SK-N-SH treated with all-trans-retinoic acid at 6 μM for 48 hours (cell line): ENCODE measurements around the gene CAMK4.

Experiments used
- ARNTL ChIP-seq: fragments of 450-650 bp; formaldehyde crosslinking; IDR thresholded peaks from 2 replicates; pipeline ENCODE4 v1.5.0; 2020; ENCODE audit warnings: low read depth, mild to moderate bottlenecking, moderate library complexity, borderline replicate concordance
- GLIS3 ChIP-seq: fragments of 250-450 bp; sonication (Bioruptor Pico); IDR thresholded peaks from 2 replicates; pipeline ENCODE4 v1.5.0; 2020; ENCODE audit warnings: mild to moderate bottlenecking, moderate library complexity
- RARB ChIP-seq: fragments of 250-450 bp; sonication (Bioruptor Pico); IDR thresholded peaks from 2 replicates; pipeline ENCODE4 v1.8.0; 2021; ENCODE audit warnings: mild to moderate bottlenecking, moderate library complexity
- TOX ChIP-seq: fragments of 250-450 bp; sonication (Bioruptor Pico); IDR thresholded peaks from 2 replicates; pipeline ENCODE4 v1.8.0; 2021; ENCODE audit warnings: mild to moderate bottlenecking, moderate library complexity, borderline replicate concordance
- ZC3H10 ChIP-seq: fragments of 250-450 bp; sonication (Bioruptor Pico); IDR thresholded peaks from 2 replicates; pipeline ENCODE4 v1.5.1; 2021; ENCODE audit warnings: mild to moderate bottlenecking, moderate library complexity
- ZFP30 ChIP-seq: fragments of 450-650 bp; formaldehyde crosslinking; IDR thresholded peaks from 2 replicates; pipeline ENCODE4 v1.5.0; 2022; ENCODE audit warnings: mild to moderate bottlenecking, moderate library complexity
- ZNF565 ChIP-seq: fragments of 450-650 bp; formaldehyde crosslinking; conservative IDR thresholded peaks from 2 replicates; pipeline ENCODE4 v1.5.0; 2020; ENCODE audit warnings: low read depth, mild to moderate bottlenecking, moderate library complexity
- ZNF70 ChIP-seq: fragments of 450-650 bp; formaldehyde crosslinking; IDR thresholded peaks from 2 replicates; pipeline ENCODE4 v1.5.0; 2020; ENCODE audit warnings: mild to moderate bottlenecking, moderate library complexity
- TF ChIP-seq, protein P1 (sequence below): fragments of 250-450 bp; sonication (Bioruptor Pico); IDR thresholded peaks from 2 replicates; pipeline ENCODE4 v1.8.0; 2021; ENCODE audit warnings: low read depth, mild to moderate bottlenecking, moderate library complexity, borderline replicate concordance
- TF ChIP-seq, protein P2 (sequence below): fragments of 250-450 bp; sonication (Bioruptor Pico); IDR thresholded peaks from 2 replicates; pipeline ENCODE4 v1.5.1; 2021; ENCODE audit warnings: mild to moderate bottlenecking, moderate library complexity

DNA sequence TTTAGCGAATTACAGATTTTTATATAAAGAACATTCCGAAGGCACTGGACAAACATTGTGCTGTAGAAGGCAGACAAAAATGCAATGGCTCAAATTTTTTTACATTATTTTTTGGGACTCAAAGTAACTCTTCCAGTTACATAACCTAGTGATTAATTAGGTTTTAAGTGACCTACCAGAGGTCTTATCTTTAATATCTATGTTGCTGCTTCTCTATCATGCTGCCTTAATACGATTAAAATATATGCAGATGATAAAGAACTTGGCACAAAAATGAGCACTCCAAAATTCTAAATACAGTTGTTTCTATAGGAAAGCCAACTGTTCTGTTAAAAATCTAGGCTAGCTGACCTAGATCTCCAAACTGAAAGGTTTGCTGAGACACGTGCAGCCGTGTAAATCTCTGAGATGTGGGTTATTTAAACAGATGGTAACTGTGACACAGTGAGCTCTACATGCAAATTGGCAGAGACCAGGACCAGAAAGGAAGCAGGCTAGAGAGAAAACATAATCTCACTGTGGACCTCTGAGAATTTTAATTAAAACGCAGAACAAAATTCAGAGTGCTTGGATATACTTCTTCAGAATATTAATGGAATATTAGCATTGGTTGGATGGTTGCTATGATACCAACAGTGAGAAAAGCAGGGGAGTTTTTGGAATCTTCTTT is 56.2 kb downstream of the CAMK4 start:
- TF ChIP-seq RARB = no peak
- no peak for TF ChIP-seq ZC3H10 (CRISPR knock-in tag)
- TF ChIP-seq, protein P1, sequence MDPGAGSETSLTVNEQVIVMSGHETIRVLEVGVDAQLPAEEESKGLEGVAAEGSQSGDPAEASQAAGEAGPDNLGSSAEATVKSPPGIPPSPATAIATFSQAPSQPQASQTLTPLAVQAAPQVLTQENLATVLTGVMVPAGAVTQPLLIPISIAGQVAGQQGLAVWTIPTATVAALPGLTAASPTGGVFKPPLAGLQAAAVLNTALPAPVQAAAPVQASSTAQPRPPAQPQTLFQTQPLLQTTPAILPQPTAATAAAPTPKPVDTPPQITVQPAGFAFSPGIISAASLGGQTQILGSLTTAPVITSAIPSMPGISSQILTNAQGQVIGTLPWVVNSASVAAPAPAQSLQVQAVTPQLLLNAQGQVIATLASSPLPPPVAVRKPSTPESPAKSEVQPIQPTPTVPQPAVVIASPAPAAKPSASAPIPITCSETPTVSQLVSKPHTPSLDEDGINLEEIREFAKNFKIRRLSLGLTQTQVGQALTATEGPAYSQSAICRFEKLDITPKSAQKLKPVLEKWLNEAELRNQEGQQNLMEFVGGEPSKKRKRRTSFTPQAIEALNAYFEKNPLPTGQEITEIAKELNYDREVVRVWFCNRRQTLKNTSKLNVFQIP (CRISPR knock-in tag) = no peak
- TF ChIP-seq, protein P2, sequence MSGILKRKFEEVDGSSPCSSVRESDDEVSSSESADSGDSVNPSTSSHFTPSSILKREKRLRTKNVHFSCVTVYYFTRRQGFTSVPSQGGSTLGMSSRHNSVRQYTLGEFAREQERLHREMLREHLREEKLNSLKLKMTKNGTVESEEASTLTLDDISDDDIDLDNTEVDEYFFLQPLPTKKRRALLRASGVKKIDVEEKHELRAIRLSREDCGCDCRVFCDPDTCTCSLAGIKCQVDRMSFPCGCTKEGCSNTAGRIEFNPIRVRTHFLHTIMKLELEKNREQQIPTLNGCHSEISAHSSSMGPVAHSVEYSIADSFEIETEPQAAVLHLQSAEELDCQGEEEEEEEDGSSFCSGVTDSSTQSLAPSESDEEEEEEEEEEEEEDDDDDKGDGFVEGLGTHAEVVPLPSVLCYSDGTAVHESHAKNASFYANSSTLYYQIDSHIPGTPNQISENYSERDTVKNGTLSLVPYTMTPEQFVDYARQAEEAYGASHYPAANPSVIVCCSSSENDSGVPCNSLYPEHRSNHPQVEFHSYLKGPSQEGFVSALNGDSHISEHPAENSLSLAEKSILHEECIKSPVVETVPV (CRISPR knock-in tag) = no peak
- no peak; the same call in 1 of the 2 replicates for TF ChIP-seq ZFP30
- TF ChIP-seq TOX = no peak
- TF ChIP-seq ZNF70 (CRISPR knock-in tag) = no peak
- no peak for TF ChIP-seq ARNTL
- TF ChIP-seq ZNF565 = no peak
- TF ChIP-seq GLIS3 (CRISPR knock-in tag) = no peak
